Smooth muscle cell (in vitro differentiated cells): ENCODE data around the gene ADGRV1. TPM values are rescaled to one million over a fixed set of nuclear protein-coding genes. Genes with fewer than 3 reads are reported as not detected.

Experiments used
- DNase-seq: peaks from one replicate; lab custom pipeline; 2025; ENCODE audit not compliant: unreplicated experiment; lab: John Stamatoyannopoulos, UW
- H2AFZ ChIP-seq: fragments of 200-600 bp; sonication (generic); 2 replicates; pipeline ENCODE4 v1.6.0; 2016; ENCODE audit warnings: antibody characterized with exemption, low read depth, mild to moderate bottlenecking
- H3F3A ChIP-seq: fragments of 200-600 bp; sonication (generic); 2 replicates; pipeline ENCODE4 v1.6.0; 2017; ENCODE audit warnings: antibody characterized with exemption, low read depth
- H3K27ac ChIP-seq: fragments of 200-600 bp; sonication (generic); 2 replicates; pipeline ENCODE4 v1.5.1; 2016; ENCODE audit warnings: low read depth, mild to moderate bottlenecking
- H3K27me3 ChIP-seq: fragments of 200-600 bp; sonication (generic); 2 replicates; pipeline ENCODE4 v1.6.1; 2016; ENCODE audit warnings: low read depth, mild to moderate bottlenecking
- H3K36me3 ChIP-seq: fragments of 200-600 bp; sonication (generic); 2 replicates; pipeline ENCODE4 v1.5.1; 2016; ENCODE audit warnings: low read depth
- H3K4me1 ChIP-seq: fragments of 200-600 bp; sonication (generic); 2 replicates; pipeline ENCODE4 v1.5.1; 2016; ENCODE audit warnings: low read depth
- H3K4me2 ChIP-seq: fragments of 200-600 bp; sonication (generic); 2 replicates; pipeline ENCODE4 v1.6.0; 2016; ENCODE audit warnings: mild to moderate bottlenecking
- H3K4me3 ChIP-seq: fragments of 200-600 bp; sonication (generic); 2 replicates; pipeline ENCODE4 v1.5.1; 2016; ENCODE audit warnings: mild to moderate bottlenecking
- H3K79me2 ChIP-seq: fragments of 200-600 bp; sonication (generic); 2 replicates; pipeline ENCODE4 v1.6.0; 2016; ENCODE audit warnings: low read depth, mild to moderate bottlenecking
- H3K9ac ChIP-seq: fragments of 200-600 bp; sonication (generic); 2 replicates; pipeline ENCODE4 v1.6.0; 2016; ENCODE audit warnings: low read depth
- H3K9me3 ChIP-seq: fragments of 200-600 bp; sonication (generic); replicated peaks from 2 replicates; pipeline ENCODE4 v1.5.1; 2016; ENCODE audit warnings: low read depth
- H4K20me1 ChIP-seq: fragments of 200-600 bp; sonication (generic); 2 replicates; pipeline ENCODE4 v1.6.0; 2016; ENCODE audit warnings: low read depth
- CTCF ChIP-seq: fragments of 200-600 bp; sonication (generic); IDR thresholded peaks from 2 replicates; pipeline ENCODE4 v1.5.1; 2017; ENCODE audit warnings: borderline replicate concordance, mild to moderate bottlenecking, antibody characterized with exemption; ENCODE audit not compliant: insufficient read depth, poor library complexity, severe bottlenecking
- WGBS: methylation state at CpG from one replicate; pipeline ENCODE4 v1.1.7; 2016; ENCODE audit warnings: low lambda C conversion rate; 5-methylcytosine and 5-hydroxymethylcytosine counted together
- polyA plus RNA-seq: library from polyadenylated mRNA; unstranded; fragments of >200 nt; fragmentation: Nextera tagmentation; extraction: Ambion mirVana; gene quantifications from 2 replicates; pipeline ENCODE4 v1.2.1, GENCODE V29; 2016
- total RNA-seq: library from RNA; depleted of rRNA; stranded (reverse); fragments of >200 nt; gene quantifications from 2 replicates; pipeline ENCODE4 v1.2.3, GENCODE V29; 2014

Gene ADGRV1
- total and polyA plus RNA-seq, 2 experiments from 2014 or later, result 16.8 to 17.7 TPM

- 87% methylated on average over 6 of the region's 6 CpGs for WGBS
- Histone ChIP-seq H3K36me3 (no peaks in the 10 kb centered on the region), H3F3A (peaks cover 5% of the 10 kb centered on the region), H3K9me3 (no peaks in the 10 kb centered on the region), H3K27ac (peak overlapping the region; percentile 12), H3K4me3 (no peak overlapping the region), H3K4me2 (no peak overlapping the region), H3K4me1 (peaks cover 13% of the 10 kb centered on the region), H2AFZ (no peak overlapping the region), H3K79me2 (no peaks in the 10 kb centered on the region), H3K9ac (no peak overlapping the region), H4K20me1 (no peaks in the 10 kb centered on the region), H3K27me3 (no peaks in the 10 kb centered on the region)
- no peak for DNase-seq
- TF ChIP-seq CTCF, result no peak
These were observed 472.2 kb downstream of the ADGRV1 start for GRCh38 chr5:91030521-91031401.

GRCh38 chr5:91031402-91031752 lies 472.8 kb downstream of the ADGRV1 start:
- no peaks in the 10 kb centered on the region for H3K79me2 ChIP-seq
- no peak overlapping the region for H3K4me3 ChIP-seq
- no peak for TF ChIP-seq CTCF
- H3K36me3 ChIP-seq, result no peaks in the 10 kb centered on the region
- no peaks in the 10 kb centered on the region for H4K20me1 ChIP-seq
- H3K27ac ChIP-seq, result no peak overlapping the region
- H3K4me1 ChIP-seq, result peaks cover 13% of the 10 kb centered on the region
- no peak for DNase-seq
- no peaks in the 10 kb centered on the region for H3K9me3 ChIP-seq
- WGBS, result 68% methylated on average over 1 of the region's 1 CpG
- no peak overlapping the region for H2AFZ ChIP-seq
- H3K4me2 ChIP-seq, result no peak overlapping the region
- no peak overlapping the region for H3K9ac ChIP-seq
- peaks cover 5% of the 10 kb centered on the region for H3F3A ChIP-seq
- no peaks in the 10 kb centered on the region for H3K27me3 ChIP-seq

GRCh38 chr5:91032125-91032524 lies 473.5 kb downstream of the ADGRV1 start:
- Histone ChIP-seq H3K9ac (no peak overlapping the region), H3K79me2 (no peaks in the 10 kb centered on the region), H3K36me3 (no peaks in the 10 kb centered on the region), H3K4me2 (no peak overlapping the region), H3F3A (peaks cover 5% of the 10 kb centered on the region), H3K27ac (no peak overlapping the region), H3K4me3 (no peak overlapping the region), H3K9me3 (no peaks in the 10 kb centered on the region), H2AFZ (no peak overlapping the region), H4K20me1 (no peaks in the 10 kb centered on the region), H3K27me3 (no peaks in the 10 kb centered on the region), H3K4me1 (peaks cover 12% of the 10 kb centered on the region)
- 87% methylated on average over 5 of the region's 5 CpGs for WGBS
- TF ChIP-seq CTCF, result no peak
- no peak for DNase-seq

- no peak for DNase-seq
- Histone ChIP-seq H3K4me3 (no peak overlapping the region), H3K4me2 (no peak overlapping the region), H3K4me1 (peaks cover 6% of the 10 kb centered on the region), H3K36me3 (no peaks in the 10 kb centered on the region), H3F3A (no peaks in the 10 kb centered on the region), H3K79me2 (no peaks in the 10 kb centered on the region), H3K9ac (no peak overlapping the region), H3K27me3 (no peaks in the 10 kb centered on the region), H3K9me3 (no peaks in the 10 kb centered on the region), H4K20me1 (no peaks in the 10 kb centered on the region), H3K27ac (no peak overlapping the region), H2AFZ (no peak overlapping the region)
- TF ChIP-seq CTCF, result no peak
- WGBS, result 90% methylated on average over 1 of the region's 1 CpG
These were observed 474.8 kb downstream of the ADGRV1 start for GRCh38 chr5:91033370-91033769.
